Fibroblast of skin of right quadriceps (primary cell): ENCODE results near the gene CACNB1.
A peak's percentile ranks its signal among the peaks of the same experiment; 100 is the strongest.

Experiments
- DNase-seq: peaks from one replicate; pipeline ENCODE4 v3.0.0-alpha.2; 2013

The CACNB1 gene

GRCh38 chr17:39225308-39225958, 28.0 kb upstream of the CACNB1 start, which contains the start of gene STAC2:
TSS of gene STAC2 (minus strand) at chr17:39225945. CDS start at chr17:39225502, 443 bp downstream.
- no peak for DNase-seq

GRCh38 chr17:39224778-39225307, 27.4 kb upstream of the CACNB1 start:
- DNase-seq, result no peak

GRCh38 chr17:39223907-39224777, 26.7 kb upstream of the CACNB1 start:
- no peak for DNase-seq

- no peak for DNase-seq
Measured at GRCh38 chr17:39222866-39223834, 25.7 kb upstream of the CACNB1 start.

GRCh38 chr17:39222151-39222550, 24.7 kb upstream of the CACNB1 start:
- DNase-seq, result no peak

GRCh38 chr17:39221572-39221971, 24.1 kb upstream of the CACNB1 start:
- no peak for DNase-seq

- DNase-seq, result no peak
Measured at GRCh38 chr17:39219647-39220154, 22.2 kb upstream of the CACNB1 start.

GRCh38 chr17:39218906-39219305, 21.4 kb upstream of the CACNB1 start:
- no peak for DNase-seq

GRCh38 chr17:39217734-39218369, 20.4 kb upstream of the CACNB1 start:
- no peak for DNase-seq

- no peak for DNase-seq
Measured at GRCh38 chr17:39213852-39214251, 16.4 kb upstream of the CACNB1 start.

GRCh38 chr17:39212841-39213480, 15.5 kb upstream of the CACNB1 start:
- no peak for DNase-seq

GRCh38 chr17:39212195-39212810, 14.8 kb upstream of the CACNB1 start:
- no peak for DNase-seq

- no peak for DNase-seq
Measured at GRCh38 chr17:39210093-39210434, 12.6 kb upstream of the CACNB1 start.

GRCh38 chr17:39209317-39210092, 12.0 kb upstream of the CACNB1 start:
- peak; percentile 74 for DNase-seq

- DNase-seq, result no peak
Measured at GRCh38 chr17:39208893-39209292, 11.4 kb upstream of the CACNB1 start.

- DNase-seq, result no peak
Measured at GRCh38 chr17:39208136-39208535, 10.7 kb upstream of the CACNB1 start.

GRCh38 chr17:39205112-39205526, 7.7 kb upstream of the CACNB1 start:
- DNase-seq, result no peak

- DNase-seq, result no peak
Measured at GRCh38 chr17:39204245-39204644, 6.8 kb upstream of the CACNB1 start.

GRCh38 chr17:39200957-39201510, 3.6 kb upstream of the CACNB1 start:
- no peak for DNase-seq
